ENCODE measurements around the gene PLXNB3. TPM values are rescaled to one million over a fixed set of nuclear protein-coding genes. Genes with fewer than 3 reads are reported as not detected.

PLXNB3 gene
- total RNA-seq, 2 experiments from 2014 or later = not detected

DNA sequence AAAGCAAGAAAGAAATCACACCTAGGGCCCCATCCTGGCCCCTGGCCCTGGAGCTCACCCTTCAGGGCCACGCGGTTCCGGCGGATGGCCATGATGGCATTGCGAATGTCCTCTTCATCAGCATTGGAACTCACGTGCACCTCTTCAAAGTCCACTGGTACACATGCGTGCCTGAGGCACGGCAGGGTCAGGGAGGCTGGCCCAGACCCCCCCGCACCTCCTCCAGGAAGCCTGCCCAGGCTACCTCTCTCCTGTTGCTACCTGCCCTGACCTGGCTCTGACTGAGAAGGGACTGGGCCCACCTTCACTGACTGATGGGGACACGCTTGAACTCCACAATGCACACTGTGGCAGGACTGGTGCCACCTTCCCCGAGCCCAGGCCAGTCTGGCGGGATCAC, 25.6 kb downstream of the PLXNB3 start:
- no TSS peak for BruUV-seq (replicated peaks)

DNA sequence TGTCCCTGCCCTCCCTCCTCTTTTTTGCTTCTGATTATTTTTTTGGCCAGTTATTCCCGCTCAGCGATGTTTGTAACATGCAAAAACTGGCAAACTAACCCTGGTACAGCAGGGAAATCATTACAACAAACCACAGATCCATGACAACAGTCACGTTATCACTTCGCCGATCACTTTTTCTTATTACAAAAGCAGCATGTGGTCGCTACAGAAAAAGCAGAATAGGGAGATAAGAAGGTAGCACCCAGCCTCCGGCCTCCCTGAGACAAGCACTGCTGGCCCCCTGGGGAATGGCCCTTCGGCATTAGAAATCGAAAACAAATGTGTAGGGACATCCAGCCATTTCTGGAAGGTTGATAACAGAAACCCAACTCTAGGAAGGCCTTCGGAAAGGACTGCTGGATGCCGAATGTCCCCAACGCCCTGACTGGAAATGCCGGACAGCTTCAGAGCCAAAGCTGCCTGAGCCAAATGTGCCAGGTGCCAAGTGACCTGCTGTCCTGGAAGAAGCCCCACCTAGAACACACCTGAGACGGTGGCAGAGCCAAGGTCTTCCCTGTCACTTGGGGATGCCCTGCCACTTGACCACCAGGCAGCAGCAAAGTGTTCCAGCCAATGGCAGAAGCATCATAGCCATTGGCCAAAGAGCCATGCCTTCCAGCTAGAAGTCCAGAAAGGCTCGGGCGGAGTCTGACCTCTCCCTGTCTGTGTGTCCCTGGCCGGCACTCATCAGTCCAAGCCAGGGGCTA, 27.2 kb downstream of the PLXNB3 start:
- Histone ChIP-seq H3K9me2 (ENCODE audit: insufficient read depth, low read length) (no peaks in the 10 kb centered on the region), H3K36me3 (ENCODE audit: insufficient read depth, low read length) (peaks cover 12% of the 10 kb centered on the region), H3K27ac (ENCODE audit: low read depth, low read length, poor library complexity, severe bottlenecking) (no peak overlapping the region), H4K20me1 (ENCODE audit: insufficient read depth, low read length) (no peaks in the 10 kb centered on the region), H3K9me3 (ENCODE audit: low read length) (no peaks in the 10 kb centered on the region), H3K4me2 (ENCODE audit: low read length) (no peak overlapping the region), H2AFZ (ENCODE audit: low read length) (no peak overlapping the region), H3K4me3 (ENCODE audit: low read depth, low read length, poor library complexity, severe bottlenecking) (no peak overlapping the region), H3K4me1 (ENCODE audit: insufficient read depth, low read length, poor library complexity, severe bottlenecking) (peaks cover 11% of the 10 kb centered on the region), H3K79me2 (ENCODE audit: insufficient read depth, low read depth, low read length) (peaks cover 32% of the 10 kb centered on the region)
- TF ChIP-seq, protein P1, sequence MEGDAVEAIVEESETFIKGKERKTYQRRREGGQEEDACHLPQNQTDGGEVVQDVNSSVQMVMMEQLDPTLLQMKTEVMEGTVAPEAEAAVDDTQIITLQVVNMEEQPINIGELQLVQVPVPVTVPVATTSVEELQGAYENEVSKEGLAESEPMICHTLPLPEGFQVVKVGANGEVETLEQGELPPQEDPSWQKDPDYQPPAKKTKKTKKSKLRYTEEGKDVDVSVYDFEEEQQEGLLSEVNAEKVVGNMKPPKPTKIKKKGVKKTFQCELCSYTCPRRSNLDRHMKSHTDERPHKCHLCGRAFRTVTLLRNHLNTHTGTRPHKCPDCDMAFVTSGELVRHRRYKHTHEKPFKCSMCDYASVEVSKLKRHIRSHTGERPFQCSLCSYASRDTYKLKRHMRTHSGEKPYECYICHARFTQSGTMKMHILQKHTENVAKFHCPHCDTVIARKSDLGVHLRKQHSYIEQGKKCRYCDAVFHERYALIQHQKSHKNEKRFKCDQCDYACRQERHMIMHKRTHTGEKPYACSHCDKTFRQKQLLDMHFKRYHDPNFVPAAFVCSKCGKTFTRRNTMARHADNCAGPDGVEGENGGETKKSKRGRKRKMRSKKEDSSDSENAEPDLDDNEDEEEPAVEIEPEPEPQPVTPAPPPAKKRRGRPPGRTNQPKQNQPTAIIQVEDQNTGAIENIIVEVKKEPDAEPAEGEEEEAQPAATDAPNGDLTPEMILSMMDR (conservative IDR thresholded peaks at IDR 0.05; ENCODE audit: low read length) = no peak
- TF ChIP-seq EZH2phosphoT487 (IDR thresholded peaks at IDR 0.05; ENCODE audit: borderline replicate concordance, low read depth, low read length) = no peak
- POLR2A ChIA-PET = no interaction called here
- BruUV-seq (replicated peaks) = no TSS peak
- DNase-seq (ENCODE audit: low spot score) = no peak
- CTCF ChIA-PET (ENCODE audit: unreplicated experiment) = no interaction called here
- intact Hi-C loops (cut with micrococcal nuclease; ENCODE audit: unreplicated experiment) = loop anchor here (5.0 kb wide), 1 partner anchor 176 kb away; no protein-coding TSS in a partner anchor

More for the DNA sequence above, 25.6 kb downstream of the PLXNB3 start:
- no peak overlapping the region for H3K4me2 ChIP-seq (ENCODE audit: low read length)
- intact Hi-C loops (cut with micrococcal nuclease; ENCODE audit: unreplicated experiment) = loop anchor here (5.0 kb wide), 1 partner anchor 178 kb away; no protein-coding TSS in a partner anchor
- H3K9me3 ChIP-seq (ENCODE audit: low read length) = no peaks in the 10 kb centered on the region
- H3K4me3 ChIP-seq (ENCODE audit: low read depth, low read length, poor library complexity, severe bottlenecking) = no peak overlapping the region
- H3K4me1 ChIP-seq (ENCODE audit: insufficient read depth, low read length, poor library complexity, severe bottlenecking) = no peaks in the 10 kb centered on the region
- no peak overlapping the region for H3K27ac ChIP-seq (ENCODE audit: low read depth, low read length, poor library complexity, severe bottlenecking)
- H3K36me3 ChIP-seq (ENCODE audit: insufficient read depth, low read length) = peaks cover 6% of the 10 kb centered on the region
- ChIA-PET CTCF (ENCODE audit: unreplicated experiment) (no interaction called here), POLR2A (no interaction called here)
- no peaks in the 10 kb centered on the region for H3K9me2 ChIP-seq (ENCODE audit: insufficient read depth, low read length)
- no peak overlapping the region for H2AFZ ChIP-seq (ENCODE audit: low read length)
- no peaks in the 10 kb centered on the region for H4K20me1 ChIP-seq (ENCODE audit: insufficient read depth, low read length)
- H3K79me2 ChIP-seq (ENCODE audit: insufficient read depth, low read depth, low read length) = peaks cover 19% of the 10 kb centered on the region; the same call in 1 of the 2 replicates
- DNase-seq (ENCODE audit: low spot score) = no peak
- TF ChIP-seq, protein P1 (conservative IDR thresholded peaks at IDR 0.05; ENCODE audit: low read length) = no peak
- TF ChIP-seq EZH2phosphoT487 (IDR thresholded peaks at IDR 0.05; ENCODE audit: borderline replicate concordance, low read depth, low read length) = no peak

DNA sequence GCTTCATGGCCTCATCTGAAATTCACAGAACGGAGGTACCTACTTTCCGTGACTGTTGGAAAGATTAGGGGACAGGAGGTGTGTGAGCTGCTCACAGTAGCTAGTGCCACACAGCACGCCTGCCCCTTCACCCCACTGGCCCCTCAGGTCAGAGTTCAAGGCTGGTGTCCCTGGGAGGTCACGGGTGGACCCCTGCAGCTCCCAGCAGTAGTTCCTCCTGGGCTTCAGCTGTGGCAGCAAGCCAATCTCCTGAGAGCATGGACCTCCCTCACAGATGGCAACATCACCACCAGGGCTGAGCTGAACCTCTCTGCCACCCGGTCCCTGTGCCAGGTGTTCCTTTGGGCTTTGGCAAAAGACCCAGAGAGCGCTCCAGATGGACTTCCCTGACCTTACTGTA, 28.3 kb downstream of the PLXNB3 start:
- peaks cover 23% of the 10 kb centered on the region for H3K36me3 ChIP-seq (ENCODE audit: insufficient read depth, low read length)
- ChIA-PET CTCF (ENCODE audit: unreplicated experiment) (no interaction called here), POLR2A (no interaction called here)
- no TSS peak for BruUV-seq (replicated peaks)
- no peaks in the 10 kb centered on the region for H3K9me2 ChIP-seq (ENCODE audit: insufficient read depth, low read length)
- DNase-seq (ENCODE audit: low spot score) = no peak
- H3K9me3 ChIP-seq (ENCODE audit: low read length) = no peaks in the 10 kb centered on the region
- no peak overlapping the region for H3K27ac ChIP-seq (ENCODE audit: low read depth, low read length, poor library complexity, severe bottlenecking)
- no peaks in the 10 kb centered on the region for H4K20me1 ChIP-seq (ENCODE audit: insufficient read depth, low read length)
- TF ChIP-seq, protein P1 (conservative IDR thresholded peaks at IDR 0.05; ENCODE audit: low read length) = no peak
- no peak overlapping the region for H3K4me3 ChIP-seq (ENCODE audit: low read depth, low read length, poor library complexity, severe bottlenecking)
- no peak overlapping the region for H2AFZ ChIP-seq (ENCODE audit: low read length)
- peaks cover 32% of the 10 kb centered on the region for H3K79me2 ChIP-seq (ENCODE audit: insufficient read depth, low read depth, low read length)
- peaks cover 14% of the 10 kb centered on the region for H3K4me1 ChIP-seq (ENCODE audit: insufficient read depth, low read length, poor library complexity, severe bottlenecking)
- peak overlapping the region; percentile 97 for H3K4me2 ChIP-seq (ENCODE audit: low read length)
- intact Hi-C loops (cut with micrococcal nuclease; ENCODE audit: unreplicated experiment) = loop anchor here (5.0 kb wide), 1 partner anchor 175 kb away; no protein-coding TSS in a partner anchor

Measured in OCI-LY7 (cell line).